ENCODE results near the gene RFX5.

DNA sequence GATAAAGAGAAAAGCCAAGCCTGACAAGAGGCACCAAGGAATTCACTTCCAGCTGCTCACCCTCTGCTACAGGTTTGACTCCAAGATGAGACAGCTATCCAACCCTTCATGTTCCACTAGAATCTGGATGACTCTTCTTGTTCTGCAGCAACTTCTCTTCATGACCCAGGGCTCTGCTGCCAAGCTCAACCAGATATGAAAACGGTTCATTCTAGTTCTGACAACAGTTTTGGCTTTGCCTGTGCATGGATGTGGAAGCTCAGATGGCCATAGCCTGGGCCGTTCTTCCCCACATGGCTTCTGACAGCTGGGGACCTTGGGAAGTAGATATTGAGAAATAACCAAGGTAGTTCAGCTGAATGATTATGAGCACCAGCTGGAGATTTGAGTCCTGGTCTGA lies 33.6 kb downstream of the RFX5 start:
- TF ChIP-seq, protein P1, sequence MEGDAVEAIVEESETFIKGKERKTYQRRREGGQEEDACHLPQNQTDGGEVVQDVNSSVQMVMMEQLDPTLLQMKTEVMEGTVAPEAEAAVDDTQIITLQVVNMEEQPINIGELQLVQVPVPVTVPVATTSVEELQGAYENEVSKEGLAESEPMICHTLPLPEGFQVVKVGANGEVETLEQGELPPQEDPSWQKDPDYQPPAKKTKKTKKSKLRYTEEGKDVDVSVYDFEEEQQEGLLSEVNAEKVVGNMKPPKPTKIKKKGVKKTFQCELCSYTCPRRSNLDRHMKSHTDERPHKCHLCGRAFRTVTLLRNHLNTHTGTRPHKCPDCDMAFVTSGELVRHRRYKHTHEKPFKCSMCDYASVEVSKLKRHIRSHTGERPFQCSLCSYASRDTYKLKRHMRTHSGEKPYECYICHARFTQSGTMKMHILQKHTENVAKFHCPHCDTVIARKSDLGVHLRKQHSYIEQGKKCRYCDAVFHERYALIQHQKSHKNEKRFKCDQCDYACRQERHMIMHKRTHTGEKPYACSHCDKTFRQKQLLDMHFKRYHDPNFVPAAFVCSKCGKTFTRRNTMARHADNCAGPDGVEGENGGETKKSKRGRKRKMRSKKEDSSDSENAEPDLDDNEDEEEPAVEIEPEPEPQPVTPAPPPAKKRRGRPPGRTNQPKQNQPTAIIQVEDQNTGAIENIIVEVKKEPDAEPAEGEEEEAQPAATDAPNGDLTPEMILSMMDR (IDR thresholded peaks at IDR 0.05) = no peak
- no peak for TF ChIP-seq POLR2A (IDR thresholded peaks at IDR 0.05)
- no peak for TF ChIP-seq POLR2AphosphoS5 (IDR thresholded peaks at IDR 0.05)

Data from upper lobe of left lung (tissue), 4 donors.